Measurements from ENCODE around the gene SLC22A9.
"Not testable (repeated sequence)": the region's sequence is repeated elsewhere in the genome, so short reads cannot be mapped to it uniquely, and the experiment has no call there.

Gene SLC22A9

GRCh38 chr11:63369165-63369970 lies at the start of gene SLC22A9:
TSS of gene SLC22A9 (plus strand) at chr11:63369785. CDS start at chr11:63370057, 272 bp downstream.
- no peak for DNase-seq (ENCODE audit: low spot score)

DNA sequence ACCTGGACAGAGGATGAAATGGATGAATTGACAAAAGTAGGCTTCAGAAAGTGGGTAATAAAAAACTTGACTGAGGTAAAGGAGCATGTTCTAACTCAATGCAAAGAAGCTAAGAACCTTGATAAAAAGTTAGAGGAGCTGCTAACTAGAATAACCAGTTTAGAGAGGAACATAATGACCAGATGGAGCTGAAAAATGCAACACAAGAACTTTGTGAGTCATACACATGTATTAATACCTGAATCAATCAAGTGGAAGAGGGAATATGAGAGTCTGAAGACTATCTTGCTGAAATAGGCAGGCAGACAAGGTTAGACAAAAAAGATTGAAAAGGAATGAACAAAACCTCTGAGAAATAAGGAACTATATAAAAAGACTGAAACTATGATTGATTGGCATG lies 47.9 kb upstream of the SLC22A9 start:
- no peak for DNase-seq (ENCODE audit: low spot score)

DNA sequence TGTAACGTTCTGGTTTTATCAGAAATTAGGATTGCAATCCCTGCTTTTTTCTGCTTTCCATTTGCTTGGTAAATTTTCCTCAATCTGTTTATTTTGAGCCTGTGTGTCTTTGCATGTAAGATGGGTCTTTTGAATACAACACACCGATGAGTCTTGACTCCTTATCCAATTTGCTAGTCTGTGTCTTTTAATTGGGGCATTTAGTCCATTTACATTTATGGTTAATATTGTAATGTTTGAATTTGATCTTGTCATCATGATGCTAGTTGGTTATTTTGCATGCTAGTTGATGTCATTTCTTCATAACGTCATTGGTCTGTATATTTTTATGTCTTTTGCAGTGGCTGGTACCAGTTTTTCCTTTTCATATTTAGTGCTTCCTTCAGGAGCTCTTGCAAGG lies 34.5 kb upstream of the SLC22A9 start:
- not testable (repeated sequence) for DNase-seq (ENCODE audit: low spot score)

GRCh38 chr11:63337070-63337469 lies 32.5 kb upstream of the SLC22A9 start:
- DNase-seq (ENCODE audit: low spot score): no peak

DNA sequence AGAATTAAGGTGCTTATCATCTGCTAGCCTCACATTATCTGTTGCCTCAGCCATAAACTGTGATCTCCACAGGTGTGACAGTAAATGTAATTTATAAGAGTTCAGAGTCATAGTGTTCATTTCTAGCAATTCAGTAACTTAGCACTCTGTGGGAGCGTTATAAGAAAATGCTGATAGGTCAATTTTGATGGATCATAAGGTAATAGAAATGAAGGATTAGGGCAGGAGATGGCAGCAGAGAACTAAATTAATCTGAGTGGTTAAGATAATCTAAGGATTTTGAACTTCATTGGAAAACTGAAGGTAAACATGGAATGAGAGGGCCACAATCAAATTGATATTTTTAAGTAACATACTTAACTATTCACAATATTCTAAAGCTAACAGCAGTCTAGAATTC lies 26.5 kb upstream of the SLC22A9 start:
- DNase-seq (ENCODE audit: low spot score): no peak

GRCh38 chr11:63352144-63352543 lies 17.4 kb upstream of the SLC22A9 start:
- no peak for DNase-seq (ENCODE audit: low spot score)

GRCh38 chr11:63362196-63362793 lies 7.3 kb upstream of the SLC22A9 start:
- DNase-seq (ENCODE audit: low spot score): no peak

DNA sequence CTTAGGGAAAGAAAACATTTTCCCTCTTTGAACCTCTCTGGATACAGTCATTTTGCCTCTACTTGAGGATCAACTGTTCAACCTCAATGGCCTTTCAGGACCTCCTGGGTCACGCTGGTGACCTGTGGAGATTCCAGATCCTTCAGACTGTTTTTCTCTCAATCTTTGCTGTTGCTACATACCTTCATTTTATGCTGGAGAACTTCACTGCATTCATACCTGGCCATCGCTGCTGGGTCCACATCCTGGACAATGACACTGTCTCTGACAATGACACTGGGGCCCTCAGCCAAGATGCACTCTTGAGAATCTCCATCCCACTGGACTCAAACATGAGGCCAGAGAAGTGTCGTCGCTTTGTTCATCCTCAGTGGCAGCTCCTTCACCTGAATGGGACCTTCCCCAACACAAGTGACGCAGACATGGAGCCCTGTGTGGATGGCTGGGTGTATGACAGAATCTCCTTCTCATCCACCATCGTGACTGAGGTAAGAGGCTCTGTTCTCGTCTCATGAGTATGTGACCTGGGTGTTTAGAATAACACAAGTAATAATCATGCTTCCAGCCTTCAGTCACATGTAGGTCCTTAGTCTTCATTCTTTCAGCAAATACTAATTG lies 495 bp downstream of the SLC22A9 start:
- no peak for DNase-seq (ENCODE audit: low spot score)

- no peak for DNase-seq (ENCODE audit: low spot score)
Observed at GRCh38 chr11:63371396-63371795, 1.8 kb downstream of the SLC22A9 start.

GRCh38 chr11:63375434-63375833 lies 5.8 kb downstream of the SLC22A9 start:
- DNase-seq (ENCODE audit: low spot score): no peak

- no peak for DNase-seq (ENCODE audit: low spot score)
Observed at GRCh38 chr11:63380130-63380529, 10.5 kb downstream of the SLC22A9 start.

DNA sequence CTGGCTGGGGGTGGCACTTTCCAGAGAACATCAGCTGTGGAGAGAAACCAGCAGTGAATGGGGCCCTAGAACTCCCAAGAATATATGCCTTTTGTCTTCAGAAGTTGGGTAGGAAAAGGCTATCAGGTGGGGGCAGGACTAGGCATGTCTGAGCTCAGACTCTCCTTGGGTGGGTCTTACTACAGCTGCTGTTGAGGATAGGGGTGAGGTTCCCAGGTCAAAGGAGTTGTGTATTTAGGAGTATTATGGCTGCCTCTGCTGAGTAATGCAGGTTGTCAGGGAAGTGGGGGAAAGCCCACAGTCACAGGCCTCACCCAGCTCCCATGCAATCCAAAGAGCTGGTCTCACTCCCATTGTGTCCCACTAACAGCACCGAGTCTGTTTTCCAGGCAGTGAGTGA lies 26.1 kb downstream of the SLC22A9 start:
- DNase-seq (ENCODE audit: low spot score): no peak

DNA sequence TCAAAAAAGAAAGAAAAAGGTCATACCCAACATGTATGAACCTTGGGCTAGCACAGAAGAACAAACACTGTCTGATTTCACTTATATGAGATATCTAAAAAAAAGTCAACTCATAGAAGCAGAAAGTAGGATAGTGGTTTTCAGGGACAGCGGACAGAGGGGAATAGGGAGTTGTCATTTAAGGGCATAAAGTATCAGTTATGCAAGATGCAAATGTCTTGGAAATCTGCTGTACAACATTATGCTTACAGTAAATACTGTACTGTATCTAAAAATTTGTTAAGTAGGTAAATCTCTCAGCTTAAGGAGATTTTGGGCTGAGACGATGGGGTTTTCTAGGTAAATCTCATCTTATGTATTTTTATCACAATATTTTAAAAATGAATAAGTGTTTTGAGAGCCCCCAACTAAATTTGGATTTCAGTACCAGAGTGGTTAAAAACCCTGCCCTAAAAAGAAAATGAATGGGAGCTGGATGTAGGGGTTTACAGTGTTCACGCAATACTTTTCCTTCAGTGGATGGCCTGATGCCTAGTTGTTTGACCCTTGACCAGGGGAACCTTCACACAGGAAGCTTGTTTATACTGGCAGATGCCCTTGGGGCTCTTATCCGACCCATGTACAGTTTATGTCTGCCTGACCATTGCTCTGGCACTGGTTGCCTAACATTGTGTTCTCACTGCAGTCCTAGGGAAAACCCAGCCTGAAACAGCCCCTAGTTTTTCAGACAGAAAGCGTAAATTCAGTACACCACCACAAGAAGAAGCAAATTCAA lies 34.8 kb downstream of the SLC22A9 start:
- DNase-seq (ENCODE audit: low spot score): no peak

DNA sequence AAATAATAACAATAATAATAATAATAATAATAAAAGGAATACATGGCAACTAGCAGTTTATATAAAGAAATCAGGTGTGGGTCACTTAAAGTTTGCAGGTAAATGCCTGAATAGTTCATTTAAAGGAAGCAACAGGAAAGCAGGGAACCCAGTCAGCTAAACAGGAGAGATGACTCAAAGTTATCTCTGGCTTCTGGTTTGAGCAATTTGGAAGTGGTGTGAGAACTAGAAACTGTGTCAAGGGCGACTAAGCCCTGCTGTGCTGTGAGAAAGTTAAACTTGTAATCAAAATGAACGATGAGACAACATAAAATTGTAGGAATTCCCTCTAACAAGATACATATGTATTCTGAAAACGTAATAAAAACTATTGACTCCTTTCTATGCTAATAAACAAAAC lies 35.5 kb downstream of the SLC22A9 start:
- no peak for DNase-seq (ENCODE audit: low spot score)

DNA sequence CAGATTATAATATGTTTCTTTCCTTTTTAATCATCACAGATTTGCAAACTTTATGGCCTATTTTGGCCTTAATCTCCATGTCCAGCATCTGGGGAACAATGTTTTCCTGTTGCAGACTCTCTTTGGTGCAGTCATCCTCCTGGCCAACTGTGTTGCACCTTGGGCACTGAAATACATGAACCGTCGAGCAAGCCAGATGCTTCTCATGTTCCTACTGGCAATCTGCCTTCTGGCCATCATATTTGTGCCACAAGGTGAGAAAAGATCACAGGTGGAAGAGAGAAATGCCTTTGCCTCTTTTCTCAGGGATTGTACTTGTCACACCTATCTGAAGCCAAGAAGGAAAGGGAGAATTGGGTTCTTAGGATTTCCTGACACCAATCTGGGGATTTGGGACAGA lies 36.9 kb downstream of the SLC22A9 start:
- no peak for DNase-seq (ENCODE audit: low spot score)

GRCh38 chr11:63417174-63417852 lies 47.7 kb downstream of the SLC22A9 start:
- no peak for DNase-seq (ENCODE audit: low spot score)

DNA sequence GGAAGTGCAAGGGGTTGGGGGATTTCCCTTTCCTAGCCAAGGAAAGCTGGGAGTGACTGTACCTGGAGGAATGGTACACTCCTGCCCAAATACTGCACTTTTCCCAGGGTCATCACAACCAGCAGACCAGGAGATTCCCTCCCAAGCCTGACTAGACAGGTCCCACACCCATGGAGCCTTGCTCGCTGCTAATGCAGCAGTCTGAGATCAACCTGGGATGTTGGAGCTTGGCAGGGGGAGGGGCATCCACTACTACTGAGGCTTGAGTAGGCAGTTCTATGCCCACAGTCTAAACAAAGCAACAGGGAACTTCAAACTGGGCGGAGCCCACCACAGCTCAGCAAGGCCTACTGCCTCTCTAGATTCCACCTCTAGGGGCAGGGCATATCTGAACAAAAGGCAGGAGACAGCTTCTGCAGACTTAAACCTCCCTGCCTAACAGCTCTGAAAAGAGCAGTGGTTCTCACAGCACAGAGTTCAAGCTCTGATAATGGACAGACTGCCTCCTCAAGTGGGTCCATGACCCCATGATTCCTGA lies 58.5 kb downstream of the SLC22A9 start:
- DNase-seq (ENCODE audit: low spot score): no peak

GRCh38 chr11:63430731-63431130 lies 61.1 kb downstream of the SLC22A9 start:
- not testable (repeated sequence) for DNase-seq (ENCODE audit: low spot score)

DNA sequence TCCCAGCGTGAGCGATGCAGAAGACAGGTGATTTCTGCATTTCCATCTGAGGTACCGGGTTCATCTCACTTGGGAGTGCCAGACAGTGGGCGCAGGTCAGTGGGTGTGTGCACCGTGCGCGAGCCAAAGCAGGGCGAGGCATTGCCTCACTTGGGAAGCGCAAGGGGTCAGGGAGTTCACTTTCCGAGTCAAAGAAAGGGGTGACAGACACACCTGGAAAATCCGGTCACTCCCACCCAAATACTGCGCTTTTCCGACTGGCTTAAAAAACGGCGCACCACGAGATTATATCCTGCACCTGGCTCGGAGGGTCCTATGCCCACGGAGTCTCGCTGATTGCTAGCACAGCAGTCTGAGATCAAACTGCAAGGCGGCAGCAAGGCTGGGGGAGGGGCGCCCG lies 65.8 kb downstream of the SLC22A9 start:
- DNase-seq (ENCODE audit: low spot score): not testable (repeated sequence)

GRCh38 chr11:63435831-63436230 lies 66.2 kb downstream of the SLC22A9 start:
- DNase-seq (ENCODE audit: low spot score): not testable (repeated sequence)

- no peak for DNase-seq (ENCODE audit: low spot score)
Observed at GRCh38 chr11:63443714-63444113, 74.1 kb downstream of the SLC22A9 start.

GRCh38 chr11:63444160-63444559 lies 74.6 kb downstream of the SLC22A9 start:
- no peak for DNase-seq (ENCODE audit: low spot score)
